Tibial artery (tissue), 4 donors: ENCODE measurements around the gene SLC2A9.
A peak's percentile ranks its signal among the peaks of the same experiment; 100 is the strongest.

ENCODE experiments used
- DNase-seq, 2 donors: peaks; one replicate each; pipeline ENCODE4 v3.0.0-alpha.2; 2019
- H3K27ac ChIP-seq, 2 donors: fragments of 200-600 bp; sonication (generic) in 1 of 2; 1 replicate in 1 of 2; 2 replicates in 1 of 2; pipeline ENCODE4 v1.5.1; 2018 to 2019; ENCODE audit warnings: mild to moderate bottlenecking in 1 of 2
- H3K27me3 ChIP-seq, 2 donors: fragments of 200-600 bp; sonication (generic) in 1 of 2; one replicate each; pipeline versions ENCODE4 v1.5.1 to v1.6.0; 2016 to 2019
- H3K36me3 ChIP-seq, 3 donors: fragments of 200-600 bp; sonication (generic) in 2 of 3; one replicate each; pipeline ENCODE4 v1.5.1; 2016 to 2019; ENCODE audit warnings: mild to moderate bottlenecking in 2 of 3
- H3K4me1 ChIP-seq, 4 donors: fragments of 200-600 bp; sonication (generic) in 2 of 4; 1 replicate in 3 of 4; 2 replicates in 1 of 4; pipeline ENCODE4 v1.5.1; 2016 to 2019
- H3K4me3 ChIP-seq, 2 donors: fragments of 200-600 bp; sonication (generic) in 1 of 2; 1 replicate in 1 of 2; 2 replicates in 1 of 2; pipeline ENCODE4 v1.5.1; 2018 to 2019; ENCODE audit warnings: mild to moderate bottlenecking in 2 of 2
- H3K9me3 ChIP-seq, 3 donors: fragments of 200-600 bp; sonication (generic) in 1 of 3; one replicate each; pipeline ENCODE4 v1.5.1; 2016 to 2019
- CTCF ChIP-seq, 2 experiments: fragments of 200-600 bp in 1 of 2; fragments of 450-650 bp in 1 of 2; IDR thresholded peaks; one replicate each; pipeline ENCODE4 v1.5.1; 2017 to 2019; ENCODE audit warnings: antibody characterized with exemption in 2 of 2, mild to moderate bottlenecking in 1 of 2, moderate library complexity in 1 of 2
- intact Hi-C: fragments of 100-400 bp; cut with DNase I; formaldehyde crosslinking; loops from one replicate; pipeline ENCODE4 v1.15.0; 2023; ENCODE audit warnings: low total_unique reads

Gene SLC2A9

GRCh38 chr4:10034136-10034535, 12.8 kb upstream of the SLC2A9 start:
- Histone ChIP-seq H3K27me3 (no peaks in the 10 kb centered on the region), H3K4me1 (peaks cover 0 to 12% (median 3%) of the 10 kb centered on the region in 4 donors), H3K36me3 (peaks cover 0 to 6% (median 0%) of the 10 kb centered on the region in 3 donors), H3K27ac (no peak overlapping the region), H3K4me3 (no peak overlapping the region), H3K9me3 (no peaks in the 10 kb centered on the region)
- no peak for TF ChIP-seq CTCF (IDR thresholded peaks at IDR 0.05)
- peak in 1 of 2 donors; percentile 21 for DNase-seq
- intact Hi-C loops = no loop called here

DNA sequence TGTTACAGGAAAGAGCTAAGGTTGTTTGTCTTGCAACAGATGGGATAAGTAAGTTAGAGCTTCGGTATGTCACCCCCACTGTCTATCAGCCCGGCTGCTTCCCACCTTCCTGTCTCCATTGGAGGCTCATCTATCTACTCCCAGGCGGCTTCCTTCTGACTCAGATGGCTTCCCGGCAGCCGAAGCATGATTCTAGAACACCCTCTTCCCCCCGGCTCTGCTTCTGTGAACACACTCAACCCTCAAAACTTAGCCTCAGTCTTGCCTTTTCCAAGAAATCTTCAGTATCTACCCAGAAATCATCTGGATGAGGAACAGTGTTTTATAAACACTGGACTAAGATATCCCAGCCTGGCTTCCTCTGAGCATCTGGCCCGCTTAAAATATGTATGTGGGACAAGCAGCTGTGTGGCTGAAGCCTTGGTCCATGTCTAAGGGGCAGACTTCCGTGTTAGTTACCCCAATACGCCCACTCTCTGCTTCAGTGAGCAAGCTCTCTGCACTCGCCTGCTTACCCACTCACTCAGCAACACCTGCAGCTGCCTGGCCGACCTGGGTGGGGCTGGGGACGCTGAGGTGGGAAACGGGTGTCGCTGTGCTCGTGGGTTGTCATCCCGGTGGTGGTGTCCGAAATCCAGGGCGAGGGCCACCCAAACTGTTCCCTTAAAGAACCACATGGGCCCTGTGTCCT, 12.0 kb upstream of the SLC2A9 start:
- Histone ChIP-seq H3K27ac (no peak overlapping the region), H3K27me3 (no peaks in the 10 kb centered on the region), H3K36me3 (no peaks in the 10 kb centered on the region), H3K4me3 (no peak overlapping the region), H3K4me1 (peaks cover 0 to 12% (median 3%) of the 10 kb centered on the region in 4 donors), H3K9me3 (no peaks in the 10 kb centered on the region)
- no peak for TF ChIP-seq CTCF (IDR thresholded peaks at IDR 0.05)
- intact Hi-C loops = no loop called here
- DNase-seq = peak; percentile 44 to 61

DNA sequence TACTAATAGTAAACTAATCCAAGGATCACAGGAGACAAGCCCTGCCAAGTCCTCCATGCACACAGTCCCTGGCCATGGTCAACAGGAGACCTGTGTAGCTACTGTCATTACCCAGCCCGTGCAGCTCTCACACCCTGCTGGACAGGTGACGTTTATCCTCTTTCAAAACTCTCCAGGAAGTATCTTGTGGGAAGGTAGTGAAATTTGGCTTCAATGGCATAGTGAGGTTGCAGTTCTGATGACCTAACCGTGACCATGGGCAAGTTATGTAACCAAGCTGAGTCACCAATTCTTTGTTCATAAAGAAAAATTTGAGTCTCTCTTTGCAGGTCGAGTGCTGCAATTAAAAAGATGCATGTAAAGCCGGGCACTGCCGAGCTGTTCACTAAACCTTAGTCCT, 11.3 kb upstream of the SLC2A9 start:
- intact Hi-C loops = no loop called here
- Histone ChIP-seq H3K9me3 (no peaks in the 10 kb centered on the region), H3K4me1 (peaks cover 0 to 12% (median 3%) of the 10 kb centered on the region in 4 donors), H3K27me3 (no peaks in the 10 kb centered on the region), H3K36me3 (no peaks in the 10 kb centered on the region), H3K4me3 (no peak overlapping the region), H3K27ac (no peak overlapping the region)
- no peak for DNase-seq
- TF ChIP-seq CTCF (IDR thresholded peaks at IDR 0.05) = no peak

DNA sequence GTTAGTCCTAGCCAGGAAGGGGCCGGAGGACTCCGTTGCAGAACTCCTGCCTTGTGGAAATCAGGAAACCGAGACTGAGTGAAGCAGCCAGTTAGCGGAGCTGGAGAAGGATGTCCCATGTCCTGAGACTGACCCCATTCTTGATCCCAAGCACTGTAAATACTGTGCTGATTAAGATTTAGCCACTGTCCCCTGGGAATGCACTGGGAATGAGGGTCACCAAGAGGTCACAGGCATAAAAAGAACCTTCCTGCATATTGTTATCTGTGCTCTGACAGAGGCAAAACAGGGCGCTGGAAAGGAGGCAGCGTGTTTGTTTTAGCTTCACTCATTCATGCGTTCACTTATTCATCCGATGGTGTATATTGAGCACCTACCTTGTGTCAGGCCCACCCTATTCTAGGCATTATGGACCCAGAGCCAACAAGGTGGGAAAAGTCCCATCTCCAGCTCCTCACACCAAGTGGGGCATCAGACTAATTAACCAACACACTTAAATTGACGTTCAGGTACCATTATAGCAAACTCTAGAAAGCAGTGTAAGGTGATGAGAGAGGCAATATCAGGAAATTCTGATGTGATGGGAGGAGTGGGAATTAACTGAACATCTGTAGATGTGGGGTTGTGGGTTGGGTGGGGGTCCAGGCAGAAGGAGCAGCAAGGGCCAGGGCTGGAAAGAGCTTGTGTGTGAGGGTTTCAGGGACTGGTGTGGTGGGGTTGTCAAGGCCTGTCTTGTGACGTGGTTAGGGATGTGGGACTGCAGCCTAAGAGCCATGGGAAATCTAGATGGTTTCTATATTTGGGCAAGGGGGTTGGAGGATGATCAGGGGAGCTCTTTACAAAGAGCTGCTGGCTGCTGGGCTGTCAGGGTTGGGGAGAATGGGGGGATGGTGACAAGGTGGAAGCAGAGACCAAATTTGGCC, 10.6 kb upstream of the SLC2A9 start:
- Histone ChIP-seq H3K27me3 (no peaks in the 10 kb centered on the region), H3K4me1 (peaks cover 0 to 12% (median 3%) of the 10 kb centered on the region in 4 donors), H3K36me3 (no peaks in the 10 kb centered on the region), H3K9me3 (no peaks in the 10 kb centered on the region), H3K27ac (no peak overlapping the region), H3K4me3 (no peak overlapping the region)
- no peak for TF ChIP-seq CTCF (IDR thresholded peaks at IDR 0.05)
- no peak for DNase-seq
- intact Hi-C loops = no loop called here

DNA sequence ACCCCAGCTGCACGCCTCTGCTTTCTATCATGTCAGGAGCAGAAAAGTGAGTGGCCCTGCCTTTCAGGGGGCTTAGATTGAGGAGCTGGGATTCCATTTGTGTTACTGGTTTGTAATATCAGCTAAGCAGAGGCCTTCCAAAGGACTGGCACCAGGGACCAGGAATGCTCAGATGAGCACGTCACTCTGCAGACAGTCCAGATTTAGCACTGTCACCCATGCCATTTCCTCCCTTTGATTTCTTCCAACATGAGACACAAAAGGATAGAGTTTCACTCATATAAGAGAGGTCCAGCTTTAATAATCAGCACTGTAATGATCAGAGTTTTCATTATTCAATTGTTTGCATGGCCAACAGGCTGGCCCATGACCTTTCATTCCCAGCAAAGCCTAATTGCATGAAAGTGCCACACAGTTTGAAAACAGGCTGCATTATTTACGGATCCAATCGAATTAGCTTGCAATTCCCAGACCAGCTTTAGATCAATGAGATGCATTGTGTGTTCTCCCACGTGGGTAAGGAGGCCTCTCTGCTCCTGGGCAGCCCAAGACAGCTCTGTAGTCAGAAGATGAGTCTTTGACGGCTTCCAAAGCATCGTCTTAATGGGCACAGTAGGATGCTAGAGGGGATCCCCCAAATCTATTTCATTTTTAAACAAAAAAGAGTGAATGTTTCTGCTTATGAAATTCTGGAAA, 9.8 kb upstream of the SLC2A9 start:
- Histone ChIP-seq H3K4me1 (peaks cover 0 to 12% (median 3%) of the 10 kb centered on the region in 4 donors), H3K27me3 (no peaks in the 10 kb centered on the region), H3K36me3 (no peaks in the 10 kb centered on the region), H3K9me3 (no peaks in the 10 kb centered on the region), H3K4me3 (no peak overlapping the region), H3K27ac (no peak overlapping the region)
- intact Hi-C loops = no loop called here
- no peak for TF ChIP-seq CTCF (IDR thresholded peaks at IDR 0.05)
- no peak for DNase-seq
